Mesothelial cell of epicardium (in vitro differentiated cells): Measurements from ENCODE around the gene FHIT. TPM values are rescaled to one million over a fixed set of nuclear protein-coding genes. Genes with fewer than 3 reads are reported as not detected.

Experiments
- DNase-seq, 2 experiments: peaks; one replicate each; pipeline ENCODE4 v3.0.0; 2021; ENCODE audit warnings: low spot score in 2 of 2; ENCODE audit not compliant: unreplicated experiment in 2 of 2
- H3K27ac Mint-ChIP-seq: 2 replicates; pipeline ENCODE4 v1.8.0; 2021; ENCODE audit warnings: mixed read lengths
- H3K27me3 Mint-ChIP-seq: 2 replicates; pipeline ENCODE4 v1.8.0; 2021; ENCODE audit warnings: low read depth, mixed read lengths
- H3K36me3 Mint-ChIP-seq: 2 replicates; pipeline ENCODE4 v1.8.0; 2021; ENCODE audit warnings: mixed read lengths
- H3K4me1 Mint-ChIP-seq: 2 replicates; pipeline ENCODE4 v1.8.0; 2021; ENCODE audit warnings: mixed read lengths
- H3K4me3 Mint-ChIP-seq: 2 replicates; pipeline ENCODE4 v1.8.0; 2021; ENCODE audit warnings: mild to moderate bottlenecking, moderate library complexity, mixed read lengths
- H3K9me3 Mint-ChIP-seq: 2 replicates; pipeline ENCODE4 v1.8.0; 2021; ENCODE audit warnings: mixed read lengths
- CTCF ChIP-seq: fragments of 200-600 bp; sonication (generic); IDR thresholded peaks from one replicate; pipeline ENCODE4 v1.5.0; 2021; ENCODE audit warnings: antibody characterized with exemption; ENCODE audit not compliant: unreplicated experiment
- total RNA-seq: library from RNA; stranded (reverse); gene quantifications from 3 replicates; pipeline ENCODE4 v1.2.1, GENCODE V29; 2021

FHIT gene
- total RNA-seq, 1 donor from 2014 or later: 10.7 TPM

- no peak for TF ChIP-seq CTCF
Observed at GRCh38 chr3:60599586-60599985, 651.7 kb downstream of the FHIT start.

DNA sequence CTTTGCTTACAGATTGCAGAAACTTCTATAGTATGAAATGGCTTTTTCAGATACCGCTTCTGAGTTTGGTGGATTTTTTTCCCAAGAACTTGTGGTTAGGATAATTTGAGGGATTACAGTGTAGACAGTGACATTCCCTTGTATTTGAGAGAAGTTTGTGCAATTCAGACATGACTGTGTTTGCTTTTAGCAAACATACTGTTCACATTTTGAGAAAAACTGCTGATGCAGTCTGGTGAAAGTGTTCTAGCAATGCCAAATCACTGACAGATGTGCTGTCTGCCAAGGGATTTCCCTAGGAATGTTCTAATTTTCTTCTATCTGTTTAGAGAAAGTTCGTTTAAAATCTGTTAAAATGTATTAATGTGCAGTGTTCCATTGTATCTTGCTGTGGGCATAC is 652.6 kb downstream of the FHIT start:
- TF ChIP-seq CTCF: no peak
- Mint-ChIP-seq H3K4me3 (no peak overlapping the region), H3K27me3 (no peaks in the 10 kb centered on the region), H3K36me3 (no peaks in the 10 kb centered on the region), H3K4me1 (peaks cover 35% of the 10 kb centered on the region), H3K9me3 (no peaks in the 10 kb centered on the region), H3K27ac (no peak overlapping the region)
- DNase-seq: no peak

More at GRCh38 chr3:60599586-60599985, 651.7 kb downstream of the FHIT start:
- no peaks in the 10 kb centered on the region for H3K36me3 Mint-ChIP-seq
- H3K27me3 Mint-ChIP-seq: no peaks in the 10 kb centered on the region
- peaks cover 26% of the 10 kb centered on the region for H3K4me1 Mint-ChIP-seq
- no peak for DNase-seq
- H3K27ac Mint-ChIP-seq: peak overlapping the region; percentile 11
- H3K4me3 Mint-ChIP-seq: no peak overlapping the region
- H3K9me3 Mint-ChIP-seq: no peaks in the 10 kb centered on the region

GRCh38 chr3:60594025-60594424 is 657.2 kb downstream of the FHIT start:
- peaks cover 30% of the 10 kb centered on the region for H3K4me1 Mint-ChIP-seq
- H3K4me3 Mint-ChIP-seq: no peak overlapping the region
- H3K9me3 Mint-ChIP-seq: no peaks in the 10 kb centered on the region
- peak; percentile 51 to 60 for DNase-seq
- no peaks in the 10 kb centered on the region for H3K27me3 Mint-ChIP-seq
- no peaks in the 10 kb centered on the region for H3K36me3 Mint-ChIP-seq
- no peak overlapping the region for H3K27ac Mint-ChIP-seq
- TF ChIP-seq CTCF: no peak

- H3K27ac Mint-ChIP-seq: no peak overlapping the region
- H3K9me3 Mint-ChIP-seq: peaks cover 6% of the 10 kb centered on the region
- no peak for TF ChIP-seq CTCF
- no peak overlapping the region for H3K4me3 Mint-ChIP-seq
- H3K4me1 Mint-ChIP-seq: peaks cover 15% of the 10 kb centered on the region
- no peaks in the 10 kb centered on the region for H3K36me3 Mint-ChIP-seq
- DNase-seq: no peak
- no peaks in the 10 kb centered on the region for H3K27me3 Mint-ChIP-seq
Observed at GRCh38 chr3:60591267-60591666, 660.0 kb downstream of the FHIT start.

DNA sequence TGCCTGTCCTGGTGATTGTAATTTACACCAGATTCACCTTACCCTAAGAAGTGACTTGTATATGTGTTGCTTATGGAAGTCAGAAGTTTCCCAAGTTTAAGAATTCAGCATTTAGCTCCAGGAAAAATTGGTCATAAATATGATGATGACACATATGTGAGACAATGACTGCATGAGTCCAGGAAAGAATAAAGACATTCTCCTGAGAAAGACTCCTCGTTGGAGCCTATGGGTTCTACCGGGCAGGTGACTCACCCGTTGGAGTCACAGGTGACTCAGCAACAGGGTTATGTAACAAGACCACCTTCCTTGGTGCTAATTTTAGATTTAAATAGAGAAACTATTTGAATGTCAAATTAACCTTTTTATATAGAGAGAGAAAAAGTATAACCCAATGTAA is 662.4 kb downstream of the FHIT start:
- TF ChIP-seq CTCF: no peak
- H3K27ac Mint-ChIP-seq: no peak overlapping the region

DNA sequence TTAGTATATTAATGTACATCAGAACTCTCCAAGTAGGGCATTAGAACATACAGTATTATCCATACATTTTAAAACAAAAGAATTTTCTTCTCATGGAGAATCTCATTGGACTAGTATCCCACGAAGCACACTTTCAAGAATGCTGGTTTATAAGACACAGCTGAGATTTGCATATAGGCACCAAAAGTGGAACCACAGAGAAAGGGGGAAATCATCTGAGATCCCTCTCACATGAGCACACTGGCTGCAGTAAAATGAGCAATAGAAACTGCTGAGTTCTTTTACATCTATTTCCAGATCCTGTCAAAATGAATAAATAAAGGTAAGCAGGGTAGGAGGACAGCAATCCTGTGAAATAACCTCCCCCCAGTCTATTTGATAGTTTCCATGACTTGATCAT is 665.3 kb downstream of the FHIT start:
- DNase-seq: no peak
- H3K9me3 Mint-ChIP-seq: peaks cover 8% of the 10 kb centered on the region
- H3K27ac Mint-ChIP-seq: no peak overlapping the region
- TF ChIP-seq CTCF: no peak
- no peak overlapping the region for H3K4me3 Mint-ChIP-seq
- no peaks in the 10 kb centered on the region for H3K27me3 Mint-ChIP-seq
- H3K36me3 Mint-ChIP-seq: no peaks in the 10 kb centered on the region
- no peaks in the 10 kb centered on the region for H3K4me1 Mint-ChIP-seq

More for the DNA sequence above, 662.4 kb downstream of the FHIT start:
- H3K4me3 Mint-ChIP-seq: no peak overlapping the region
- no peaks in the 10 kb centered on the region for H3K36me3 Mint-ChIP-seq
- peaks cover 4% of the 10 kb centered on the region for H3K4me1 Mint-ChIP-seq
- no peaks in the 10 kb centered on the region for H3K27me3 Mint-ChIP-seq
- no peak for DNase-seq
- peaks cover 8% of the 10 kb centered on the region for H3K9me3 Mint-ChIP-seq
